Activated T-cell treated with anti-CD3 and anti-CD28 coated beads, Interleukin-2, amount 50 U/mL, for 4 hours (primary cell): ENCODE measurements around the gene TAF3. TPM values are rescaled to one million over a fixed set of nuclear protein-coding genes. Genes with fewer than 3 reads are reported as not detected.

Source experiments
- ATAC-seq, 2 donors: fragments of 200-7000 bp; cut with Tn5 transposase; one replicate each; pipeline ENCODE4 v1.10.0; 2021
- DNase-seq: peaks from one replicate; pipeline ENCODE4 v3.0.0-alpha.2; 2020
- H3K27me3 Mint-ChIP-seq: one replicate; pipeline ENCODE4 v1.8.0; 2021; ENCODE audit warnings: low read depth, mixed read lengths
- H3K36me3 Mint-ChIP-seq: one replicate; pipeline ENCODE4 v1.8.0; 2022; ENCODE audit warnings: mixed read lengths; ENCODE audit not compliant: insufficient read depth
- H3K4me1 Mint-ChIP-seq: one replicate; pipeline ENCODE4 v1.8.0; 2021; ENCODE audit warnings: low read depth, mixed read lengths
- H3K4me3 Mint-ChIP-seq: one replicate; pipeline ENCODE4 v1.8.0; 2021; ENCODE audit warnings: mild to moderate bottlenecking, moderate library complexity, mixed read lengths
- H3K9me3 Mint-ChIP-seq: one replicate; pipeline ENCODE4 v1.8.0; 2021; ENCODE audit warnings: mixed read lengths
- total RNA-seq, 3 donors: library from RNA; stranded (reverse); gene quantifications; one replicate each; pipeline ENCODE4 v1.2.1, GENCODE V29; 2021

The TAF3 gene
- total RNA-seq, 3 donors from 2014 or later, result 21.0 to 22.2 (median 22.0) TPM

DNA sequence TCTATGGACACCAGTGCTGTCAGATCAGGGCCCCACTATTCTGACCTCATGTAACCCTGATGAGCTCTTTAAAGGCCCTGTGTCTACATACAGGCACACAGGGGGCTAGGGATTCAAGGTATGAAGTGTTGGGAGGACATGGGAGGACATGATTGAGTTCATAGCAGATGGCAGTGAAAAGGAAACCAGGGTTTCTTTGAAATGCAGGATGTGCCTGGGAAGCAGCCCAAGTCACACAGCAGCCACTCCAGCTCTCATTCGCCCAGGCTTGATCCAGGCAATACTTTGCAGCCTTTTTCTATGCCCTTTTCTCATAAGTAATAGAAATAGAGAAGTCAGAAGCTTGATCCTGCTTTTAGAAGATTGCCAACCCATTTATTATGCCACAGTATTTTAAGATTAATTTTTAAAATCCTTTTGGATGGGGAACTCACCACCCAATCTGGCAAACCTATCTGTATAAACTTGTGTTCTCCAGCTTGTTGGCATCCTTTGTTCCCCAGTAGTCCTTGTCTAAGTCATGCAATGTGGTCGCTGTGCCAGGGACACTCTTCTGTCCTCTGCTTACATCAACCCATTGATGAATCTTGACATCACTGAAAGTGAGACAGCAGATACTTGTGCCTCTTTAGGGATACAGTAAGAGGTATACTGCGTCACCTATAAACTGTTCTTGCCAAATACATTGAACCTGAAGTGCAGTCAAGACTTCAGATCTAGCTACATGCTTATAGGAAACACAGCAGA is 95.0 kb downstream of the TAF3 start:
- Mint-ChIP-seq H3K9me3 (no peaks in the 10 kb centered on the region), H3K36me3 (peaks cover 6% of the 10 kb centered on the region), H3K4me3 (no peak overlapping the region), H3K27me3 (no peaks in the 10 kb centered on the region), H3K4me1 (peaks cover 10% of the 10 kb centered on the region)
- DNase-seq, result no peak
- no peak for ATAC-seq

- no peak for ATAC-seq
- no peak overlapping the region for H3K4me3 Mint-ChIP-seq
- H3K9me3 Mint-ChIP-seq, result no peaks in the 10 kb centered on the region
These were observed 97.7 kb downstream of the TAF3 start for GRCh38 chr10:7915923-7916536.

GRCh38 chr10:7917736-7918135 is 99.4 kb downstream of the TAF3 start:
- ATAC-seq, result no peak

More at GRCh38 chr10:7915923-7916536, 97.7 kb downstream of the TAF3 start:
- no peak for DNase-seq
- peaks cover 6% of the 10 kb centered on the region for H3K4me1 Mint-ChIP-seq
- H3K27me3 Mint-ChIP-seq, result no peaks in the 10 kb centered on the region
- H3K36me3 Mint-ChIP-seq, result peaks cover 5% of the 10 kb centered on the region

DNA sequence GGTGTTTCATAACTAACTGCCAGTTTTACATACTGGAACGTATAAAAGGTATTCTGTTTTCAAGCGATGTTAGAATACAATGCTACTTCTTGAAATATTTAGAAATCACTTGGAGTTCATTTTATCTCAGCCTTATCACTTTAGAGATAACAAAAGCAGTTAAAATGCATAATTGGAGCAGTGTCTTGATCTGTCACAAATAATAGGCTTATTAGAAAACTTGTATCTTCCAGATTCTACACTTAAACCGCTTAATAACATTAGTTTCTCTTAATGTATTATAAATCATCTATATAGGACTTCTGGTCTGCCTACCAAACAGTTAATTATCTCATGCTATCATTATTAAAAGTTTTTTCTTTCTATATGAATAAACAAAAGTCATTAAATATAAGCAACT is 104.4 kb downstream of the TAF3 start:
- H3K27me3 Mint-ChIP-seq, result no peaks in the 10 kb centered on the region
- no peak overlapping the region for H3K4me3 Mint-ChIP-seq
- no peaks in the 10 kb centered on the region for H3K9me3 Mint-ChIP-seq
- H3K36me3 Mint-ChIP-seq, result peaks cover 6% of the 10 kb centered on the region
- DNase-seq (no peak), ATAC-seq (no peak)
- H3K4me1 Mint-ChIP-seq, result peaks cover 2% of the 10 kb centered on the region

More at GRCh38 chr10:7917736-7918135, 99.4 kb downstream of the TAF3 start:
- Mint-ChIP-seq H3K4me3 (no peak overlapping the region), H3K9me3 (no peaks in the 10 kb centered on the region), H3K36me3 (peaks cover 2% of the 10 kb centered on the region), H3K27me3 (no peaks in the 10 kb centered on the region), H3K4me1 (peaks cover 3% of the 10 kb centered on the region)
- DNase-seq, result no peak

DNA sequence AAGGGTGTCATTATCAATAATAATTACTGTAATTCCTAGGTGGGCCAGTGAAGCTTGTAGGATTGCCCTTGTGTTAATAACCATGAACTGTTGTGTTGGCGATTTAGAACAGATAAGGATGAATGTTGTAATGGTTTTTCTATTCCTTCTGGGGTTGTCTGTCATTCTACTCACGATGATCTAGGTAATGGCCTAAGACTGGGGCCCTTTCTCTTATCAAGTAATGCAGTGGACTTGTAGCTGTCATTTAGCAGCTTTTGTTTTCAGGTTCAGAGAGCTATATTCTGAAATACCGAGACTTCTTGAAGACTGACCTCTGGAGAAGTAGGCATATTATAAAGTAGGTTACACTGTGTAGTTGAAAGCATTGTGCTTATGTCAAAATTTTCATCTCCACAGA is 110.2 kb downstream of the TAF3 start:
- DNase-seq (no peak), ATAC-seq (no peak)
- Mint-ChIP-seq H3K4me3 (no peak overlapping the region), H3K4me1 (peaks cover 5% of the 10 kb centered on the region), H3K9me3 (no peaks in the 10 kb centered on the region), H3K27me3 (no peaks in the 10 kb centered on the region), H3K36me3 (peaks cover 9% of the 10 kb centered on the region)

DNA sequence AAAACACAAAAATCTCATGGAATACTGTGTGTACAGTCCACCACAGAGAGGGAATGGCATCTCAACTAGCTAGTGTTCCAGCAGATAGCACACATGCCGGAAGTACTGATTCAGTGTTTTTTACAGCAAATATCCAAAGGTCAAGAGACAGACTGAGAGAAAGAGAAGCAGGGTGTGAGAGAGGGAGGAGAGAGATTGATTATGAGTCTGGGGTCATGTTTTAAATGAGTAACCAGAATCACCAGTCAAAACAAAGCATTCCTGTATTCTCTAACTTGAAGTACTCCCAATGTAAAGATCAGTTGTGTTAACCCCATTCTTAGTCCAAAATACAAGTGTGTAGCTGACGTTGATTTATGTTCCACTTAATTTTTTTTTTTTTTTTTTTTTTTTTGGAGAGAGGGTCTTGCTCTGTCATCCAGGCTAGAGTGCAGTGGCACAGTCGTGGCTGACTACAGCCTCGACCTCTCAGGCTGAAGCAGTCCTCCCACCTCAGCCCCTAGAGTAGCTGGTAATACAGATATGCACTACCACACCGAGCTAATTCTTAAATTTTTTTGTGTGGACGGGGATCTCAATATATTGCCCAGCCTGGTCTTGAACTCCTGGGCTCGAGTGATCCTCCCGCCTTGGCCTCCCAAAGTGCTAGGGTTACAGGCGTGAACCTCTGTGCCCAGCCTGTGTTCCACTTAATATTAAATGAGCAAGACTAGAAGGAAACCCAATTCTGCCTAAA is 114.2 kb downstream of the TAF3 start:
- Mint-ChIP-seq H3K9me3 (peaks cover 7% of the 10 kb centered on the region), H3K4me1 (peaks cover 3% of the 10 kb centered on the region), H3K27me3 (no peaks in the 10 kb centered on the region), H3K4me3 (no peak overlapping the region), H3K36me3 (peaks cover 20% of the 10 kb centered on the region)
- ATAC-seq (no peak), DNase-seq (no peak)

DNA sequence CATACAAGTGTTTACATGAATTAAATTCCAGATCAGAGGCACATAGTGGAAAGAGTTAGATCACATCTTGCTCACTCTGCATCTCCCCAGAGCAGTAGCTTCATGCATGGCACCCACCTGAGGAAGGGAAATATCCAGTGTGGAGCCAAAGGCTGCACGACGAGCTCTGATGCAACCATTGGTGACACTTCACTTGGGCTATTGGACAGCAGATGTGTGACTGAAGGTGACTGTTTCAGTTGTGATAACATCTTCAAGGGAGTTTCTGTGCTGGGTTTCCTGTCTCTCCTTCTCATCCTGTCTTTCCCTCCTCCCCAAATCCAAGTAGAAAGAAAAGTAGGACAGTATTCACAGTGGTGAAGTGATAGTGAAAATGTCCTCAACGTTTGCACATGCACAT is 115.0 kb downstream of the TAF3 start:
- DNase-seq (no peak), ATAC-seq (no peak)
- Mint-ChIP-seq H3K36me3 (peaks cover 20% of the 10 kb centered on the region), H3K4me3 (no peak overlapping the region), H3K27me3 (no peaks in the 10 kb centered on the region), H3K4me1 (peaks cover 4% of the 10 kb centered on the region), H3K9me3 (peaks cover 10% of the 10 kb centered on the region)

- Mint-ChIP-seq H3K9me3 (peaks cover 15% of the 10 kb centered on the region), H3K27me3 (no peaks in the 10 kb centered on the region), H3K4me3 (no peak overlapping the region), H3K4me1 (peaks cover 4% of the 10 kb centered on the region), H3K36me3 (peaks cover 25% of the 10 kb centered on the region)
- DNase-seq (no peak), ATAC-seq (no peak)
These were observed 115.5 kb downstream of the TAF3 start for GRCh38 chr10:7933757-7934156.

GRCh38 chr10:7937315-7937945 is 119.1 kb downstream of the TAF3 start:
- H3K4me1 Mint-ChIP-seq, result peaks cover 6% of the 10 kb centered on the region
- peaks cover 24% of the 10 kb centered on the region for H3K9me3 Mint-ChIP-seq
- DNase-seq (no peak), ATAC-seq (no peak)
- H3K27me3 Mint-ChIP-seq, result no peaks in the 10 kb centered on the region
- no peak overlapping the region for H3K4me3 Mint-ChIP-seq
- H3K36me3 Mint-ChIP-seq, result peaks cover 27% of the 10 kb centered on the region

- H3K27me3 Mint-ChIP-seq, result no peaks in the 10 kb centered on the region
- no peak for ATAC-seq
- H3K9me3 Mint-ChIP-seq, result peaks cover 21% of the 10 kb centered on the region
- H3K4me3 Mint-ChIP-seq, result no peak overlapping the region
- H3K4me1 Mint-ChIP-seq, result peaks cover 25% of the 10 kb centered on the region
- no peak for DNase-seq
- peaks cover 23% of the 10 kb centered on the region for H3K36me3 Mint-ChIP-seq
These were observed 123.3 kb downstream of the TAF3 start for GRCh38 chr10:7941576-7941975.

GRCh38 chr10:7942316-7942715 is 124.0 kb downstream of the TAF3 start:
- DNase-seq (no peak), ATAC-seq (no peak)
- H3K36me3 Mint-ChIP-seq, result peaks cover 21% of the 10 kb centered on the region
- H3K4me1 Mint-ChIP-seq, result peaks cover 27% of the 10 kb centered on the region
- no peaks in the 10 kb centered on the region for H3K27me3 Mint-ChIP-seq
- H3K9me3 Mint-ChIP-seq, result peaks cover 17% of the 10 kb centered on the region
- H3K4me3 Mint-ChIP-seq, result no peak overlapping the region

DNA sequence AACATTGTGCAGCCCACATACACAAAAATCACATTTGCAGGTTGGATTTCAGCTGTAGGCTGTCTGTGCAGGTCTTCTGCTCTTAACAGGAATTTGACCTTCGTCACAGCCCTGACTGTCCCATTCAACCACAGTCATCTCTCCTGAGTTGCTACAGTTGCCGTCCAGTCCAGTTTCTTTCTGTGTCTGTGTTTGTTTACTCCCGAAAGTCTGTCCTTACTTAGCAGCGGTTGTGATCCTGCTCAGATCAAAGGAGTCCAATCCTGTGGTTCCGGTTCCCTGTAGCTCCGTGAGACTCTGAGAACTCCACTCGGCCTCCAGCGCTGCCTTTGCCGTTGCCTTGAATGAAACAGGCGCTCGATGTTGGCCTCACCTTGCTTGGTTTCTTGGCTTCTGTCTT is 124.6 kb downstream of the TAF3 start:
- H3K36me3 Mint-ChIP-seq, result peaks cover 25% of the 10 kb centered on the region

DNA sequence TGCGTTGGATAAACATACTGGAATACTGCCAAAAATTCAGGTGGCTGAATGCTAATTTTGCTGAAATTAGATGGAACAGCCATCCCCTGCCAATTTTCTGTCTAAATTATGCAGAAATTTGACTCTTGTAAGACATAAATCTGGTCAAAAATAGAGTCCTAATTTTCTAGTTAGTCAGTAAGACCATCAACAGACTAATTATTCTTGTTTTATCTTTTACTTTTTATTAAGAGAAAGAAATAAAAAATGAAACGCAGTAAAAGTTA is 125.8 kb downstream of the TAF3 start:
- no peak for ATAC-seq
- H3K9me3 Mint-ChIP-seq, result peaks cover 7% of the 10 kb centered on the region

More for the DNA sequence above, 124.6 kb downstream of the TAF3 start:
- peaks cover 17% of the 10 kb centered on the region for H3K9me3 Mint-ChIP-seq
- DNase-seq (no peak), ATAC-seq (no peak)
- H3K27me3 Mint-ChIP-seq, result no peaks in the 10 kb centered on the region
- no peak overlapping the region for H3K4me3 Mint-ChIP-seq
- H3K4me1 Mint-ChIP-seq, result peaks cover 29% of the 10 kb centered on the region

GRCh38 chr10:7944537-7944936 is 126.2 kb downstream of the TAF3 start:
- no peak for DNase-seq
- Mint-ChIP-seq H3K27me3 (no peaks in the 10 kb centered on the region), H3K4me3 (no peak overlapping the region), H3K9me3 (peaks cover 4% of the 10 kb centered on the region), H3K36me3 (peaks cover 29% of the 10 kb centered on the region), H3K4me1 (peaks cover 27% of the 10 kb centered on the region)
- ATAC-seq, result no peak

More for the DNA sequence above, 125.8 kb downstream of the TAF3 start:
- Mint-ChIP-seq H3K4me1 (peaks cover 27% of the 10 kb centered on the region), H3K4me3 (no peak overlapping the region), H3K36me3 (peaks cover 28% of the 10 kb centered on the region), H3K27me3 (no peaks in the 10 kb centered on the region)
- no peak for DNase-seq
